ENCODE data around the gene DCX. TPM values are rescaled to one million over a fixed set of nuclear protein-coding genes. Genes with fewer than 3 reads are reported as not detected.

DCX gene
- total RNA-seq, 4 donors from 2014 or later = not detected

- intact Hi-C loops (cut with DNase I; ENCODE audit: low total_unique reads) = no loop called here
- no peak for DNase-seq
- no peak overlapping the region for H3K27ac ChIP-seq
- H3K4me1 ChIP-seq = no peaks in the 10 kb centered on the region
- H3K9me3 ChIP-seq = no peaks in the 10 kb centered on the region
- ATAC-seq = no peak
- H3K4me3 ChIP-seq = no peak overlapping the region
- H3K36me3 ChIP-seq = no peaks in the 10 kb centered on the region
- no peak for TF ChIP-seq POLR2A (IDR thresholded peaks at IDR 0.05)
- no peak for TF ChIP-seq CTCF (IDR thresholded peaks at IDR 0.05 in 4 of 5, conservative IDR thresholded peaks at IDR 0.05 in 1 of 5)
- H3K27me3 ChIP-seq = no peaks in the 10 kb centered on the region
- in situ Hi-C loops (cut with MboI; ENCODE audit: low sequenced_read_pairs in 4 of 4) = no loop called here
These were observed 32.0 kb upstream of the DCX start for GRCh38 chrX:111443946-111444345.

GRCh38 chrX:111442791-111443190, 30.8 kb upstream of the DCX start:
- Histone ChIP-seq H3K9me3 (no peaks in the 10 kb centered on the region), H3K27me3 (no peaks in the 10 kb centered on the region), H3K27ac (no peak overlapping the region), H3K4me1 (no peaks in the 10 kb centered on the region), H3K36me3 (no peaks in the 10 kb centered on the region), H3K4me3 (no peak overlapping the region)
- ATAC-seq (no peak), DNase-seq (no peak)
- intact Hi-C loops (cut with DNase I; ENCODE audit: low total_unique reads) = no loop called here
- no peak for TF ChIP-seq POLR2A (IDR thresholded peaks at IDR 0.05)
- TF ChIP-seq CTCF (IDR thresholded peaks at IDR 0.05 in 4 of 5, conservative IDR thresholded peaks at IDR 0.05 in 1 of 5) = no peak
- in situ Hi-C loops (cut with MboI; ENCODE audit: low sequenced_read_pairs in 4 of 4) = no loop called here

GRCh38 chrX:111435469-111435868, 23.5 kb upstream of the DCX start:
- no peak for DNase-seq

GRCh38 chrX:111431001-111431400, 19.0 kb upstream of the DCX start:
- TF ChIP-seq CTCF (IDR thresholded peaks at IDR 0.05 in 4 of 5, conservative IDR thresholded peaks at IDR 0.05 in 1 of 5) = no peak
- no peak for TF ChIP-seq POLR2A (IDR thresholded peaks at IDR 0.05)
- no peak overlapping the region for H3K27ac ChIP-seq
- ATAC-seq (no peak), DNase-seq (no peak)
- no peaks in the 10 kb centered on the region for H3K4me1 ChIP-seq
- H3K27me3 ChIP-seq = peaks cover 0 to 3% (median 0%) of the 10 kb centered on the region in 3 donors
- no peaks in the 10 kb centered on the region for H3K36me3 ChIP-seq
- no peaks in the 10 kb centered on the region for H3K9me3 ChIP-seq
- H3K4me3 ChIP-seq = no peak overlapping the region
- intact Hi-C loops (cut with DNase I; ENCODE audit: low total_unique reads) (no loop called here), in situ Hi-C loops (cut with MboI; ENCODE audit: low sequenced_read_pairs in 4 of 4) (no loop called here)

More at GRCh38 chrX:111435469-111435868, 23.5 kb upstream of the DCX start:
- Histone ChIP-seq H3K9me3 (no peaks in the 10 kb centered on the region), H3K27me3 (peaks cover 0 to 3% (median 0%) of the 10 kb centered on the region in 3 donors), H3K4me3 (no peak overlapping the region), H3K4me1 (no peaks in the 10 kb centered on the region), H3K27ac (no peak overlapping the region), H3K36me3 (no peaks in the 10 kb centered on the region)
- intact Hi-C loops (cut with DNase I; ENCODE audit: low total_unique reads) = no loop called here
- TF ChIP-seq POLR2A (IDR thresholded peaks at IDR 0.05) (no peak), CTCF (IDR thresholded peaks at IDR 0.05 in 4 of 5, conservative IDR thresholded peaks at IDR 0.05 in 1 of 5) (no peak)
- ATAC-seq = no peak
- in situ Hi-C loops (cut with MboI; ENCODE audit: low sequenced_read_pairs in 4 of 4) = no loop called here

GRCh38 chrX:111411557-111411956, 435 bp downstream of the DCX start:
- in situ Hi-C loops (cut with MboI; ENCODE audit: low sequenced_read_pairs in 4 of 4) = no loop called here
- no peaks in the 10 kb centered on the region for H3K36me3 ChIP-seq
- intact Hi-C loops (cut with DNase I; ENCODE audit: low total_unique reads) = no loop called here
- no peaks in the 10 kb centered on the region for H3K4me1 ChIP-seq
- no peak overlapping the region for H3K4me3 ChIP-seq
- ATAC-seq (no peak), DNase-seq (no peak)
- H3K9me3 ChIP-seq = no peaks in the 10 kb centered on the region
- TF ChIP-seq POLR2A (IDR thresholded peaks at IDR 0.05) = no peak
- TF ChIP-seq CTCF (IDR thresholded peaks at IDR 0.05 in 4 of 5, conservative IDR thresholded peaks at IDR 0.05 in 1 of 5) = no peak
- H3K27ac ChIP-seq = no peak overlapping the region
- no peaks in the 10 kb centered on the region for H3K27me3 ChIP-seq
